Stimulated activated naive CD8-positive, alpha-beta T cell treated with anti-CD3 and anti-CD28 coated beads, Interleukin-15, Interleukin-2, amounts not matched to agents 100 U/mL and 50 U/mL, for 24 hours (primary cell): Measurements from ENCODE around the gene NECTIN2.
A peak's percentile ranks its signal among the peaks of the same experiment; 100 is the strongest.
"Not testable (repeated sequence)": the region's sequence is repeated elsewhere in the genome, so short reads cannot be mapped to it uniquely, and the experiment has no call there.

Experiments
- ATAC-seq: fragments of 150-1000 bp; cut with Tn5 transposase; one replicate; pipeline ENCODE4 v1.10.0; 2021
- DNase-seq: peaks from one replicate; pipeline ENCODE4 v3.0.0; 2021

Gene NECTIN2

DNA sequence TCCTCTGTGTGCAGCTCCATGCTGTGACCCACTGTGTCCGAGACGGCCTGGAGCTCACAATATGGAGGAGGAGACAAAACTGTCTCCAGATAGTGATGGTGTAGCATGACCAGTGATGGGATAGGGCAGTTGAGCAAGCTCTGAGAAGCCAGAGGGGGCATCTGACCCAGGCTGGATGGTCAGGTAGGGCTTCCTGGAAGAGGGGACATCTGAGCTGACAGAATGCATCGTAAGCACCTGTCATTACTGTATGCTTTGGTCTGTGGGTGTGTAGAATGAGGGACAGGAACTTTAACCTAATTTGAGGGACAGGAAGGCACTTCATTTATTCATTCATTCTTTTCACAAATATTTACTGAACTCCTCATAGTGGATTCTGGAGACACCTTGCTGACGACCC, 38.5 kb downstream of the NECTIN2 start:
- ATAC-seq = no peak

DNA sequence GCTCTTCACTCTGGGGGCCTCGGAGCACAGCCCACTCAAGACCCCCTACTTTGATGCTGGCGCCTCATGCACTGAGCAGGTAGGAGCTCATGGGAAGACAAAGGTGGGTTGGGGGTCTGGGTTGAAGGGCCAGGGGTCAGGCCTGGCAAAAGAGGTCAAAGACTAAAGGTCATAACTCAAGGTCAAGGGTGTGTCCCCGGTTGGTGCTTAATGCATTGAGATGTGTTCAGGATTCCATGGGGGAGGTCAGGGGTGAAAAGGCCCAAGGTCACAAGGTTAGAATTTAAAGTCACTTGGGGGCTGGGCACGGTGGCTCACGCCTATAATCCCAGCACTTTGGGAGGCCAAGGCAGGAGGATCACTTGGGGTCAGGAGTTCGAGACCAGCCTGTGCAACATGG, 40.0 kb downstream of the NECTIN2 start:
- DNase-seq (no peak), ATAC-seq (no peak)

More for the DNA sequence above, 38.5 kb downstream of the NECTIN2 start:
- no peak for DNase-seq

DNA sequence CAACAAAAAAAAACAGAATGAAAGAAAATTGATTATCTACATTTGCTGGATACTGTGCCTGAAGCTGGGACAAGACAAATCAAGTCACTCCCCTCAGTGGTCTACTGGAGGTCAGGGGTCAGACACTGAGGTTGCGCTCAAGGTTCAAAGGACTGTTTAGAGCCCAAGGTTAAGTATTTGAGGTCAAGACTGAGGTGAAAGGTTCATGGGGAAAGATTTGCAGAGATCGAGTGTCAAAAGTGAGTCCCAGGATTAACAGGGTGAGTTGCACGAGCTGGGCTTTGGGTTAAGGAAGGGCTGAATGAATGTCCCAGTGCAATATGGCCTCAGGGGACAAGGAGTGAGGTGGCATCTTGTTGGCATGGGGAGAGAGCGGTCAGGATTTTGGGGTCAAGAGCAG, 41.6 kb downstream of the NECTIN2 start:
- no peak for DNase-seq

DNA sequence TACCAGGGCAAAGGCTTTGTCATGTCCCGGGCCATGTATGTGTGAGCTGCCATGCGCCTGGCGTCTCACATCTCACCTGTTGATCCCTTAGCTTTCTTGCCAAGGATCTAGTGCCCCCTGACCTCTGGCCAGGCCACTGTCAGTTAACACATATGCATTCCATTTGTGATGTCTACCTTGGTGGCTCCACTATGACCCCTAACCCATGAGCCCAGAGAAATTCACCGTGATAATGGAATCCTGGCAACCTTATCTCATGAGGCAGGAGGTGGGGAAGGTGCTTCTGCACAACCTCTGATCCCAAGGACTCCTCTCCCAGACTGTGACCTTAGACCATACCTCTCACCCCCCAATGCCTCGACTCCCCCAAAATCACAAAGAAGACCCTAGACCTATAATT, 42.2 kb downstream of the NECTIN2 start:
- not testable (repeated sequence) for DNase-seq, ATAC-seq

More for the DNA sequence above, 41.6 kb downstream of the NECTIN2 start:
- no peak for ATAC-seq

DNA sequence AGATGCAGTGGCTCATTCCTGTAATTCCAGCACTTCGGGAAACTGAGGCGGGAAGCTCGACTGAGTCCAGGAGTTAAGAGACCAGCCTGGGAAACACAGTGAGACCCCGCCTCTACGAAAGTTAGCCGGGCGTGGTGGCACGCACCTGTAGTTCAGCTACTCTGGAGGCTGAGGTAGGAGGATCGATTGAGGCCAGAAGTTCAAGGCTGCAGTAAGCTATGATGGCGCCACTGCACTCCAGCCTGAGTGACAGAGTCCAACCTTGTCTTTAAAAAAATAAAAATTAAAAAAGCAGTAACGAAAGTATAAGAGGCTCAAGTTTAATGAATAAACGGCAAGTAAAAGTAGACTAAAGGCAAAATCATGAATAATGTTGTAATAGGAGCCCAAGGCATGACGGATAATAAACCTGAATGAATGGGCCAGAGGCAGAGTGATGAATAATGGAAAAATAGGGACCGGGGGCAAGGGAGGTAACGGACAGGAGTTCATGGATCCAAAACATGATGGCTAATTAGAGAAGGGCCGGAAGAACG, 43.8 kb downstream of the NECTIN2 start:
- no peak for ATAC-seq
- no peak for DNase-seq

DNA sequence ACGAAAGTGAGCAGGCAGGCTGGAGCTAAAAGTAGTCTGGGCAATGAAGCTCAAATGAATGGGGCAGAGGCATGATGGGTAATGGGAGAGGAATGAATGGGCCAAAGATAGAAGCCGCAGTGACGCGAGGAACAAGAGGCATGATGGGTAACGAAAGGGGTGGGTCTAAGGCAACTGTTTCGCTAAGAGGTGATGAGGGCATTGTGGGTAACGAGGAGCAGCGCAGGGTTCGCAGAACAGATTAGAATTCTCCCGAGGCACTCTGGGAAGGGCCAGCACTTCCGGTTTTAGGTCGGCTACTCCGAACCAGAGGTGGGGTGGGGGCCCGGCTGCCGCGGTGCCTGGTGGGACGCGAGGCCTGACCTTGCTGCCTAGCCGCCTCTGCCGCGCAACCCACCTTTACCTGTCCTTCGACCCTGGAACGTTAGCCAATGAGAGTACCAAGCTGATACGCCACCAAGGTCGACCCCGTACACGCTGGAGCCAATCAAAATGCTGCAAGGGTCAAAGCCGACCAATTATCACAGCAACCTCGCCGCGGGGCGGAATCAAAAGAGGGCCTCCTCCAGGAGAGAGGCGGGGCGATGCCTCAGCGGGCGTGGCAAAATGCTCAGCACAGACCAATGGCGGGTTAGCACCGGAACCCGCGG, 44.4 kb downstream of the NECTIN2 start:
- ATAC-seq = peak; percentile 89
- DNase-seq = peak; percentile 100

DNA sequence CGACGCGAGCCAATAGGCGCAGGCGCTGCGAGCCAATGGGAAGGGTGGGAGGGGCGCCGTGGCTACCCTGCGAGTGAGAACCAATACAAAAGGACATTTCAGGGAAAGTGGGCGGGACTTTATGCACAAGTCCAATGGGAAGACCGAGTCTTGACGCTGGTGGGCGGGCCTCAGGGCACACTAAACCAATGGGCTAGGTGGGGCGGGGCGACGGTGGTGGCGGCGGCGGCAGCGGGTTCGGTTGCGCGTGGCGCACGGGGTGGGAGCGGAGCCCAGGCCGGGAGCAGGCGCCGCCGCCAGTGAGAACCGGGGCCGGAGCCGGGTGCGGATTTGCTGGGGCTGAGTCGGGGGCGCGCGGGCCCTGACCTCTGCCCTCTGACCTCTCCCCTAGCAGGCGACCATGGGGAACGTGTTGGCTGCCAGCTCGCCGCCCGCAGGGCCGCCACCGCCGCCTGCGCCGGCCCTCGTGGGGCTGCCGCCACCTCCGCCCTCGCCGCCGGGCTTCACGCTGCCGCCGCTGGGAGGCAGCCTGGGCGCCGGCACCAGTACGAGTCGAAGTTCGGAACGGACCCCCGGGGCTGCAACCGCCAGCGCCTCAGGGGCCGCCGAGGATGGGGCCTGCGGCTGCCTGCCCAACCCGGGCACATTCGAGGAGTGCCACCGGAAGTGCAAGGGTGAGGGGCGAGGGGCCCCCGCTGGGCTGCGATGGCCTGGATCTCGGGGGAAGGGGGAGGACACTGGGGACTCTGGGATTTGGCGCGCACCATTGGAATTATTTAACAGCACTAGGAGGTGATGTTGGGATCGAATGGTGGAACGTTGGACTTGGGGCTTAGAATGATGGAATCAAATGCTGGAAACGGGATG, 45.2 kb downstream of the NECTIN2 start, which contains the start of gene TOMM40:
TSS of gene TOMM40 (plus strand) at position 239 of the 867 bp plus-strand sequence. CDS start at position 401, 162 bp downstream.
- ATAC-seq (no peak), DNase-seq (peak; percentile 41)

DNA sequence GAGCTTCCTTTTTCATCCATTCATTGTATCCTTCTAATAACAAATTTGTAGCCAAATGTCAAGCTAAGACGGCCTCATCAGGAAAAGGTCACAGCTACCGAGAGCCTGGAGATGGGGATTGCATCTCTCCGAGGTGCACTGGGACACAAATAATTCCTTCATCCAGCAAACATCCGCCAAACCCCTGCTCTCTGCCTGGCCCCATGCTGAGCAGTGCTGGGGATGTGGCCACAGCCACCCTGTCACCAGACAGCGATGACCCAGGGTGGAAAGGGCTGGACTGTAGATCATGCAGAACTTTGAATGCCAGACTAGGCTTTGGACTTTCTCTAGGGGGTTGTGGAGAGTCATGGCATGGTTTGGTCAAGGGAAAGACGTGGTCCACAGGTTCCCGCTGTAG, 46.8 kb downstream of the NECTIN2 start:
- no peak for ATAC-seq
- DNase-seq = no peak

DNA sequence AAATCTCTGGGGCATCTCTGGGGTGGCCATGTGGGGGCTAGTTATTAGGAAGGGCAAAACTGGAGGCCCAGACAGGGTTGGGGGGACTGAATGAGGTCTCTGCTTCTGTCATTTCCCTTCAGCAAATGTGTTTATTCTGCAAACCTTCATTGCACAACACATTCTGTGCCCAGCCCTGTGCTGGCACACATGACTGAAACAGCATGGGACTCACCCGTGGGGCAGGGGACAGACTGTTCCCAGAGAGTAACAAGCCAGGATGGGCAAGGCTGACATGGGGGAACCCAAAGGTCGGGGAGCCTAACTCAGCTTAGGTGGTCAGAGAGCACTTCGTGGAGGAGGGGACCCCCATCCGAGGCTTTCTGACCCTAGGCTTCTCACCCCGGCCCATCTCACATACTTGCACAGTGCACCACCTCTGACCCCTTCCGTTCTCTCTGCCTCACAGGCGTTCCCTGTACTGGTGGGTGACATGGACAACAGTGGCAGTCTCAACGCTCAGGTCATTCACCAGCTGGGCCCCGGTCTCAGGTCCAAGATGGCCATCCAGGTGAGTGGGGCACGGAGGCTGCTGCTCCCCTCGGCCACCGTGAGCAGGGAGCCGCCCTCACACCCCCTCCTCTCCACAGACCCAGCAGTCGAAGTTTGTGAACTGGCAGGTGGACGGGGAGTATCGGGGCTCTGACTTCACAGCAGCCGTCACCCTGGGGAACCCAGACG, 47.4 kb downstream of the NECTIN2 start:
- ATAC-seq (no peak), DNase-seq (no peak)

DNA sequence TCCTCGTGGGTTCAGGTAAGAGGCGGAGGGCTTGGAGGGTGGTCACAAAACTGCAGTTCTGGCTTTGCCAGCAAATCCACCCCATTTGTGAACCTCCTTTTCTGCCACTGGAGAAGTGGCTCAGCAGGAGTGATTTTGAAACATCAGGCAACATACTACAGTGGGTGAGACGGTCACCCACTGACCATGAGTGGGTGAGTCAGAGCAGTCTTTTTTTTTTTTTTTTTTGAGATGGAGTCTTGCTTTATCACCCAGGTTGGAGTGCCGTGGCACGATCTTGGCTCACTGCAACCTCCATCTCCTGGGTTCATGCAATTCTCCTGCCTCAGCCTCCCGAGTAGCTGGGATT, 47.9 kb downstream of the NECTIN2 start:
- ATAC-seq (no peak), DNase-seq (no peak)

DNA sequence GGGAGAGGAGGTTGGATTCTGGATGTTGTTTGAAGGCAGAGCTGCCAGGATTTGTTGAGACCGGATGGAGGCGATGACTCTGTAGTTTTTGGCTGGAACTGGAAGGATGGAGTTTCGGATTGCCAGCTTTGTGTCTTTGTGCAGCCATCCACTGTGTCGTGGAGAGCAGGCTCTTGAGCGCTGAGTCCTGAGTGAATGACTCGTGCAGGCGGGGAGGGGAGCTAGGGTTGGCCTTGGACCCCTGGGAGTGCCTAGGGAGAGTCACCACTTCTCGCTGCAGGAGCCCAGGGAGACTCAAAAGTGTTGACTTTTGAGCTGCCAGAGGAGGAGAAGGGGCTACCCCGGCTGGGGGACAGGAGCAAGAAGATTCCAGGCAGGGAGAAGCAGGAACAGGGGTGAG, 48.8 kb downstream of the NECTIN2 start:
- DNase-seq = no peak
- ATAC-seq = no peak

DNA sequence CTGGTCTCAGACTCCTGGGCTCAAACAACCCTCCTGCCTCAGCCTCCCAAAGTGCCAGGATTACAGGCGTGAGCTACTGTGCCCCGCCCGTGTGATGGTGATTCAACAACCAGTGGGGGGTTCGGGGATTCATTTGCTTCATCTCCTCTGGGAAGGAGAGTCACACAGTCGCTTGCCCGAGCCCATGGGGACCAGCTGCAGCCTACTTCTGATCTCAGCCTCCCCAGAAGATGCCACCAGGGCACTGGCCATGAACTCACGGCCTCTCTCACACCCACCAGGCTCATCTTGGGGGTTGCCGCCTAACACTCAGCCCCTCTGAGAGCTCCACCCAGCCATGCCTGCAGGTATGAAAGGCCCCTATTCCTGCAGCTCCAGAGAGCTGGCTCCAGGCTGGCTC, 51.7 kb downstream of the NECTIN2 start:
- no peak for ATAC-seq
- DNase-seq = no peak

DNA sequence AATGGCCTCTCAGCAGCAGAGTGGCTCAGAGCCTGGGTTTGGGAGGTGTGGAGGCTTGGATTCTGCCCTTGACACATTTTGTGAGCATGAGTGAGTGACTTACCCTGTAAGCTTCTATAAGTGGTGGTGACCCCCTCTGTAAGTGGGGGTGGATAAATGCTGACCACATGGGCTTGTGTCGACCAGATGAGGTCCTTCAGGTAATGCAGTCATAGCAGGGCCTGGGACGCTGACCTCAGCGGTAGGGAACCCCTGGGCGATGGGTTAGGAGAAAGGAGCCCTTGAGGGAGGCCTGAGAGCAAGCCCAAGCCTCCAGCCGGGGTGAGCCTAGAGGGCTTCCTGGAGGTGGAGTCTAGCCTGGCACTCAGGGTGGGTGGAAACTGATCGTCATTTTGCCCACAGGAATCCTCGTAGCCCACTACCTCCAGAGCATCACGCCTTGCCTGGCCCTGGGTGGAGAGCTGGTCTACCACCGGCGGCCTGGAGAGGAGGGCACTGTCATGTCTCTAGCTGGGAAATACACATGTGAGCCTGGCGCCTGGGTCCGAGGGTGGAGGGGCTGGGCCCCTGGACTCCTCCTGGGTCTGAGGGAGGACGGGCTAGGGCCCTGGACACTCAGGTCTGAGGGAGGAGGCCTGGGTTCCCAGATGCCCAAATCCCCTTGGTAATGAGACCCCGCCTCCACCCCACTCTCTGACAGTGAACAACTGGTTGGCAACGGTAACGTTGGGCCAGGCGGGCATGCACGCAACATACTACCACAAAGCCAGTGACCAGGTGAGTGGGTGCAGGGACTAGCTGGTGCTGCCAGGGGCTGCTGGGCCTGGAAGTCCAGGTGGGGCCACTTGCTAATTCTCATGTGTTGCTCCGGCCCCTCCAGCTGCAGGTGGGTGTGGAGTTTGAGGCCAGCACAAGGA, 54.5 kb downstream of the NECTIN2 start:
- no peak for DNase-seq
- ATAC-seq = no peak

DNA sequence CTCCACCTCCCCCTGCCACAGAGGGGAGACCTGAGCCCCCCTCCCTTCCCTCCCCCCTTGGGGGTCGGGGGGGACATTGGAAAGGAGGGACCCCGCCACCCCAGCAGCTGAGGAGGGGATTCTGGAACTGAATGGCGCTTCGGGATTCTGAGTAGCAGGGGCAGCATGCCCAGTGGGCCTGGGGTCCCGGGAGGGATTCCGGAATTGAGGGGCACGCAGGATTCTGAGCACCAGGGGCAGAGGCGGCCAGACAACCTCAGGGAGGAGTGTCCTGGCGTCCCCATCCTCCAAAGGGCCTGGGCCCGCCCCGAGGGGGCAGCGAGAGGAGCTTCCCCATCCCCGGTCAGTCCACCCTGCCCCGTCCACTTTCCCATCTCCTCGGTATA, 57.1 kb downstream of the NECTIN2 start:
- DNase-seq (no peak), ATAC-seq (no peak)

DNA sequence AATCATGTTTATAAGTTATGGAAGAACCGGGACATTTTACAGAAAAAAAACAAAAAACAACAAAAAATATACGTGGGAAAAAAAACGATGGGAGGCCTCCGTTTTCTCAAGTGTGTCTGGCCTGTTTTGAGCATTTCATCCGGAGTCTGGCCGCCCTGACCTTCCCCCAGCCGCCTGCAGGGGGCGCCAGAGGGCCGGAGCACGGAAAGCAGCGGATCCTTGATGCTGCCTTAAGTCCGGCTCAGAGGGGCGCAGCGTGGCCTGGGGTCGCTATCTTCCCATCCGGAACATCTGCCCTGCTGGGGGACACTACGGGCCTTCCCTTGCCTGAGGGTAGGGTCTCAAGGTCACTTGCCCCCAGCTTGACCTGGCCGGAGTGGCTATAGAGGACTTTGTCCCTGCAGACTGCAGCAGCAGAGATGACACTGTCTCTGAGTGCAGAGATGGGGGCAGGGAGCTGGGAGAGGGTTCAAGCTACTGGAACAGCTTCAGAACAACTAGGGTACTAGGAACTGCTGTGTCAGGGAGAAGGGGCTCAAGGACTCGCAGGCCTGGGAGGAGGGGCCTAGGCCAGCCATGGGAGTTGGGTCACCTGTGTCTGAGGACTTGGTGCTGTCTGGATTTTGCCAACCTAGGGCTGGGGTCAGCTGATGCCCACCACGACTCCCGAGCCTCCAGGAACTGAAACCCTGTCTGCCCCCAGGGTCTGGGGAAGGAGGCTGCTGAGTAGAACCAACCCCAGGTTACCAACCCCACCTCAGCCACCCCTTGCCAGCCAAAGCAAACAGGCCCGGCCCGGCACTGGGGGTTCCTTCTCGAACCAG, 57.7 kb downstream of the NECTIN2 start:
- ATAC-seq (peak; percentile 53), DNase-seq (peak; percentile 87)

DNA sequence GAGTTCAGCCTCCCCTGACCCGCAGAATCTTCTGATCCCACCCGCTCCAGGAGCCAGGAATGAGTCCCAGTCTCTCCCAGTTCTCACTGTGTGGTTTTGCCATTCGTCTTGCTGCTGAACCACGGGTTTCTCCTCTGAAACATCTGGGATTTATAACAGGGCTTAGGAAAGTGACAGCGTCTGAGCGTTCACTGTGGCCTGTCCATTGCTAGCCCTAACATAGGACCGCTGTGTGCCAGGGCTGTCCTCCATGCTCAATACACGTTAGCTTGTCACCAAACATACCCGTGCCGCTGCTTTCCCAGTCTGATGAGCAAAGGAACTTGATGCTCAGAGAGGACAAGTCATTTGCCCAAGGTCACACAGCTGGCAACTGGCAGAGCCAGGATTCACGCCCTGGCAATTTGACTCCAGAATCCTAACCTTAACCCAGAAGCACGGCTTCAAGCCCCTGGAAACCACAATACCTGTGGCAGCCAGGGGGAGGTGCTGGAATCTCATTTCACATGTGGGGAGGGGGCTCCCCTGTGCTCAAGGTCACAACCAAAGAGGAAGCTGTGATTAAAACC, 58.4 kb downstream of the NECTIN2 start:
- no peak for DNase-seq
- ATAC-seq = no peak

DNA sequence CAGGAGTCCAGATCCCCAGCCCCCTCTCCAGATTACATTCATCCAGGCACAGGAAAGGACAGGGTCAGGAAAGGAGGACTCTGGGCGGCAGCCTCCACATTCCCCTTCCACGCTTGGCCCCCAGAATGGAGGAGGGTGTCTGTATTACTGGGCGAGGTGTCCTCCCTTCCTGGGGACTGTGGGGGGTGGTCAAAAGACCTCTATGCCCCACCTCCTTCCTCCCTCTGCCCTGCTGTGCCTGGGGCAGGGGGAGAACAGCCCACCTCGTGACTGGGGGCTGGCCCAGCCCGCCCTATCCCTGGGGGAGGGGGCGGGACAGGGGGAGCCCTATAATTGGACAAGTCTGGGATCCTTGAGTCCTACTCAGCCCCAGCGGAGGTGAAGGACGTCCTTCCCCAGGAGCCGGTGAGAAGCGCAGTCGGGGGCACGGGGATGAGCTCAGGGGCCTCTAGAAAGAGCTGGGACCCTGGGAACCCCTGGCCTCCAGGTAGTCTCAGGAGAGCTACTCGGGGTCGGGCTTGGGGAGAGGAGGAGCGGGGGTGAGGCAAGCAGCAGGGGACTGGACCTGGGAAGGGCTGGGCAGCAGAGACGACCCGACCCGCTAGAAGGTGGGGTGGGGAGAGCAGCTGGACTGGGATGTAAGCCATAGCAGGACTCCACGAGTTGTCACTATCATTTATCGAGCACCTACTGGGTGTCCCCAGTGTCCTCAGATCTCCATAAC, 59.5 kb downstream of the NECTIN2 start, which contains the start of gene APOE:
TSS of gene APOE (plus strand) at position 360 of the 724 bp plus-strand sequence. CDS start 829 bp downstream, outside the sequence.
- no peak for DNase-seq
- ATAC-seq = no peak

DNA sequence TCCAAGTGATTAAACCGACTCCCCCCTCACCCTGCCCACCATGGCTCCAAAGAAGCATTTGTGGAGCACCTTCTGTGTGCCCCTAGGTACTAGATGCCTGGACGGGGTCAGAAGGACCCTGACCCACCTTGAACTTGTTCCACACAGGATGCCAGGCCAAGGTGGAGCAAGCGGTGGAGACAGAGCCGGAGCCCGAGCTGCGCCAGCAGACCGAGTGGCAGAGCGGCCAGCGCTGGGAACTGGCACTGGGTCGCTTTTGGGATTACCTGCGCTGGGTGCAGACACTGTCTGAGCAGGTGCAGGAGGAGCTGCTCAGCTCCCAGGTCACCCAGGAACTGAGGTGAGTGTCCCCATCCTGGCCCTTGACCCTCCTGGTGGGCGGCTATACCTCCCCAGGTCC, 61.5 kb downstream of the NECTIN2 start:
- no peak for ATAC-seq
- no peak for DNase-seq

DNA sequence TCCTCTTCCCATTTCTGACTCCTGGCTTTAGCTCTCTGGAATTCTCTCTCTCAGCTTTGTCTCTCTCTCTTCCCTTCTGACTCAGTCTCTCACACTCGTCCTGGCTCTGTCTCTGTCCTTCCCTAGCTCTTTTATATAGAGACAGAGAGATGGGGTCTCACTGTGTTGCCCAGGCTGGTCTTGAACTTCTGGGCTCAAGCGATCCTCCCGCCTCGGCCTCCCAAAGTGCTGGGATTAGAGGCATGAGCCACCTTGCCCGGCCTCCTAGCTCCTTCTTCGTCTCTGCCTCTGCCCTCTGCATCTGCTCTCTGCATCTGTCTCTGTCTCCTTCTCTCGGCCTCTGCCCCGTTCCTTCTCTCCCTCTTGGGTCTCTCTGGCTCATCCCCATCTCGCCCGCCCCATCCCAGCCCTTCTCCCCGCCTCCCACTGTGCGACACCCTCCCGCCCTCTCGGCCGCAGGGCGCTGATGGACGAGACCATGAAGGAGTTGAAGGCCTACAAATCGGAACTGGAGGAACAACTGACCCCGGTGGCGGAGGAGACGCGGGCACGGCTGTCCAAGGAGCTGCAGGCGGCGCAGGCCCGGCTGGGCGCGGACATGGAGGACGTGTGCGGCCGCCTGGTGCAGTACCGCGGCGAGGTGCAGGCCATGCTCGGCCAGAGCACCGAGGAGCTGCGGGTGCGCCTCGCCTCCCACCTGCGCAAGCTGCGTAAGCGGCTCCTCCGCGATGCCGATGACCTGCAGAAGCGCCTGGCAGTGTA, 62.2 kb downstream of the NECTIN2 start:
- DNase-seq (no peak), ATAC-seq (no peak)
